Measurements from ENCODE around the gene FANCI. TPM values are rescaled to one million over a fixed set of nuclear protein-coding genes. Genes with fewer than 3 reads are reported as not detected.

Gene FANCI
- total RNA-seq, 1 donor from 2014 or later: 7.8 TPM

GRCh38 chr15:89333011-89333860, 89.5 kb downstream of the FANCI start:
- Histone ChIP-seq H3K4me1 (peaks cover 51% of the 10 kb centered on the region), H3K9me3 (no peaks in the 10 kb centered on the region), H3K36me3 (peaks cover 52% of the 10 kb centered on the region), H3K27me3 (ENCODE audit: low read depth) (no peaks in the 10 kb centered on the region), H3K4me3 (peak overlapping the region; percentile 95), H3K27ac (no peak overlapping the region)
- ATAC-seq (no peak), DNase-seq (no peak)
- TF ChIP-seq CTCF (IDR thresholded peaks at IDR 0.05): no peak
- intact Hi-C loops (cut with DNase I): no loop called here

GRCh38 chr15:89333959-89334509, 90.3 kb downstream of the FANCI start:
- intact Hi-C loops (cut with DNase I): no loop called here
- Histone ChIP-seq H3K9me3 (no peaks in the 10 kb centered on the region), H3K4me3 (peak overlapping the region; percentile 95), H3K4me1 (peaks cover 51% of the 10 kb centered on the region), H3K36me3 (peaks cover 44% of the 10 kb centered on the region), H3K27ac (peak overlapping the region; percentile 92), H3K27me3 (ENCODE audit: low read depth) (no peaks in the 10 kb centered on the region)
- TF ChIP-seq CTCF (IDR thresholded peaks at IDR 0.05): no peak
- ATAC-seq (no peak), DNase-seq (no peak)

- Histone ChIP-seq H3K9me3 (no peaks in the 10 kb centered on the region), H3K27me3 (ENCODE audit: low read depth) (no peaks in the 10 kb centered on the region), H3K36me3 (peaks cover 37% of the 10 kb centered on the region), H3K4me3 (peak within 1 kb of the TSS; percentile 95), H3K4me1 (peaks cover 51% of the 10 kb centered on the region), H3K27ac (peak within 1 kb of the TSS; percentile 92)
- DNase-seq (peak; percentile 98), ATAC-seq (peak; percentile 97 to 98)
- intact Hi-C loops (cut with DNase I): no loop called here
- no peak for TF ChIP-seq CTCF (IDR thresholded peaks at IDR 0.05)
These were observed 90.9 kb downstream of the FANCI start, which contains the start of gene POLG for GRCh38 chr15:89334510-89335297. TSS of gene POLG (minus strand) at chr15:89334824. CDS start at chr15:89333754, 1,070 bp downstream.

DNA sequence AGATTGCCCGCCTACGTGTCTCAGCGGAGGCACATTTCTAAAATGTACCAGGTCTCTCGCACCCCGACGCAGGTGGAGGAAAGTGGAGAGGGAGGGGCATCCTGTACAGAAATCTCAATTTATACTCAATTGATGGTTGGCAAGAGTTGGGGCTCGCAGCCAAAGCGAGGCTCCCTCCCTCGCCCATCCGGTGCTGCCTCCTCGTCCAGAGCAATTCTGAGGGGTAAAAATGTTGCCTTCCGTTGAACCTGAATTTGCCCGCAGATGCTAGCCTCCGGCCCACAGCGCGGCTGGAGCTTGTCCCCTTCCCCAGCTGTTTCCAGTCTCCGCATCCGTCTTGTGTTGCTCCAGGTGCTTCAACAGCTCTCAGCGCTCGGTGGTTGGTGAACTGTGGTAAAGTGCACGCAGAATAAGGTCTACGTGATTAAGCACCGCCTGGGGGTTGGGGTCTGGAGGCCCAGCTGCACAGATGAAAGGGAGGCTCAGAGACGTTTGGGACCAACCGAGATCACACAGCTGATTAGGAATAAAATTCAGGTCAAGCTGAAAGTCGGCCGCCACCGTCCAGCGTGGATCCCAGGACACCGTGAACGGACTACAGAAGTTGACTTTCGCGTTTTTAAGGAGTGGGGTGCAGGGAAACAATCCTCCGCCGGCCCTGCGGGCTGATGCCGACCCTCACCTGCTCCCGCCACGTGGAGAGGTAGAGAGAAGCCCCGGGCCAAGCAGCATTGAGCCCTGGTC, 91.7 kb downstream of the FANCI start:
- TF ChIP-seq CTCF (IDR thresholded peaks at IDR 0.05): no peak
- intact Hi-C loops (cut with DNase I): no loop called here
- no peak for DNase-seq
- Histone ChIP-seq H3K9me3 (no peaks in the 10 kb centered on the region), H3K36me3 (peaks cover 29% of the 10 kb centered on the region), H3K27ac (peak overlapping the region; percentile 92), H3K4me1 (peaks cover 44% of the 10 kb centered on the region), H3K4me3 (peak overlapping the region; percentile 95), H3K27me3 (ENCODE audit: low read depth) (no peaks in the 10 kb centered on the region)
- peak in 1 of 2 donors; percentile 1 for ATAC-seq

GRCh38 chr15:89338036-89338435, 94.3 kb downstream of the FANCI start:
- no peak for DNase-seq
- no peak for TF ChIP-seq CTCF (IDR thresholded peaks at IDR 0.05)

More at GRCh38 chr15:89338036-89338435, 94.3 kb downstream of the FANCI start:
- no peaks in the 10 kb centered on the region for H3K27me3 ChIP-seq (ENCODE audit: low read depth)
- peaks cover 18% of the 10 kb centered on the region for H3K4me1 ChIP-seq
- no peak overlapping the region for H3K27ac ChIP-seq
- H3K36me3 ChIP-seq: peaks cover 5% of the 10 kb centered on the region
- H3K9me3 ChIP-seq: no peaks in the 10 kb centered on the region
- intact Hi-C loops (cut with DNase I): no loop called here
- no peak for ATAC-seq
- H3K4me3 ChIP-seq: no peak overlapping the region

All from lower lobe of right lung (tissue), 2 donors.